PC-9 (cell line): ENCODE results near the gene CST4. TPM values are rescaled to one million over a fixed set of nuclear protein-coding genes. Genes with fewer than 3 reads are reported as not detected.
A peak's percentile ranks its signal among the peaks of the same experiment; 100 is the strongest.

Source experiments
- BruUV-seq: library from RNA; stranded (reverse); fragments of 400-500 nt; replicated peaks from 2 replicates; lab custom pipeline; 2021; lab: Mats Ljungman, UMichigan
- CTCF ChIA-PET: fragments of 300-600 bp; sonication (Branson Sonifier 250); formaldehyde crosslinking; loops from one replicate; lab custom pipeline; 2022; ENCODE audit warnings: antibody characterized with exemption; lab: Charles Lee
- POLR2A ChIA-PET: fragments of 300-600 bp; sonication (Branson Sonifier 250); formaldehyde crosslinking; loops from one replicate; lab custom pipeline; 2022; ENCODE audit warnings: antibody characterized with exemption; ENCODE audit not compliant: unreplicated experiment; lab: Charles Lee
- DNase-seq, 2 experiments: peaks; one replicate each; pipeline versions ENCODE4 v3.0.0 to v3.0.0-alpha.2; 2015 to 2022; ENCODE audit warnings: mixed read lengths in 1 of 2
- H2AFZ ChIP-seq: fragments of 200-600 bp; sonication (generic); 2 replicates; pipeline ENCODE4 v1.8.1; 2017; ENCODE audit warnings: antibody characterized with exemption
- H3F3A ChIP-seq: fragments of 200-600 bp; sonication (generic); 2 replicates; pipeline ENCODE4 v1.8.1; 2017; ENCODE audit warnings: antibody characterized with exemption, mild to moderate bottlenecking, low read depth; ENCODE audit not compliant: insufficient read depth
- H3K27ac ChIP-seq: fragments of 200-600 bp; sonication (generic); 2 replicates; pipeline ENCODE4 v1.6.1; 2016; ENCODE audit warnings: mixed run types
- H3K27me3 ChIP-seq: fragments of 200-600 bp; sonication (generic); 2 replicates; pipeline ENCODE4 v1.6.1; 2016; ENCODE audit warnings: low read depth, mixed run types; ENCODE audit not compliant: insufficient read depth
- H3K36me3 ChIP-seq: fragments of 200-600 bp; sonication (generic); 2 replicates; pipeline ENCODE4 v1.6.1; 2016; ENCODE audit warnings: low read depth, mixed run types
- H3K4me1 ChIP-seq: fragments of 200-600 bp; sonication (generic); replicated peaks from 2 replicates; pipeline ENCODE4 v1.6.1; 2016; ENCODE audit warnings: mixed run types; ENCODE audit not compliant: insufficient read depth
- H3K4me2 ChIP-seq: fragments of 200-600 bp; sonication (generic); 2 replicates; pipeline ENCODE4 v1.6.1; 2017; ENCODE audit warnings: mixed run types
- H3K4me3 ChIP-seq: fragments of 200-600 bp; sonication (generic); 2 replicates; pipeline ENCODE4 v1.6.1; 2016; ENCODE audit warnings: mixed run types
- H3K79me2 ChIP-seq: fragments of 200-600 bp; sonication (generic); 2 replicates; pipeline ENCODE4 v1.6.1; 2017; ENCODE audit warnings: low read depth, mixed run types
- H3K9me2 ChIP-seq: fragments of 200-600 bp; sonication (generic); 2 replicates; pipeline ENCODE4 v1.8.1; 2017; ENCODE audit warnings: mild to moderate bottlenecking; ENCODE audit not compliant: insufficient read depth
- H3K9me3 ChIP-seq: fragments of 200-600 bp; sonication (generic); 2 replicates; pipeline ENCODE4 v1.8.1; 2016; ENCODE audit warnings: low read depth; ENCODE audit not compliant: insufficient read depth
- H4K20me1 ChIP-seq: fragments of 200-600 bp; sonication (generic); 2 replicates; pipeline ENCODE4 v1.8.1; 2017; ENCODE audit not compliant: insufficient read depth
- CTCF ChIP-seq: fragments of 200-600 bp; sonication (generic); conservative IDR thresholded peaks from 2 replicates; pipeline ENCODE4 v1.6.1; 2017; ENCODE audit warnings: mixed run types, antibody characterized with exemption, mild to moderate bottlenecking, moderate library complexity
- EZH2 ChIP-seq: fragments of 200-600 bp; sonication (generic); IDR thresholded peaks from 2 replicates; pipeline ENCODE4 v1.8.0; 2017; ENCODE audit warnings: antibody characterized with exemption, low read depth
- intact Hi-C: fragments of 100-400 bp; cut with micrococcal nuclease; formaldehyde crosslinking; loops from one replicate; pipeline ENCODE4 v1.10.0; 2022; ENCODE audit not compliant: unreplicated experiment
- total RNA-seq: library from RNA; stranded (reverse); gene quantifications from 2 replicates; pipeline ENCODE4 v1.2.3, GENCODE V29; 2021

CST4 gene
- total RNA-seq, 1 experiment from 2014 or later, result not detected

GRCh38 chr20:23641936-23642751, 46.7 kb downstream of the CST4 start:
- H3K79me2 ChIP-seq, result peaks cover 5% of the 10 kb centered on the region
- TF ChIP-seq EZH2 (no peak), CTCF (no peak)
- H3K9me3 ChIP-seq, result no peaks in the 10 kb centered on the region
- H3K9me2 ChIP-seq, result no peaks in the 10 kb centered on the region
- POLR2A ChIA-PET, result no interaction called here
- H3K4me2 ChIP-seq, result peak overlapping the region; percentile 43
- intact Hi-C loops, result loop anchor here (5.0 to 10.0 kb wide), 2 partner anchors 35 to 453 kb away; partner anchors contain the start of gene CST9
- no peak overlapping the region for H3K4me3 ChIP-seq
- peak; percentile 64 to 97 for DNase-seq
- H3F3A ChIP-seq, result peaks cover 49% of the 10 kb centered on the region
- H4K20me1 ChIP-seq, result no peaks in the 10 kb centered on the region
- CTCF ChIA-PET, result no interaction called here
- peak overlapping the region; percentile 78 for H3K27ac ChIP-seq
- H3K36me3 ChIP-seq, result no peaks in the 10 kb centered on the region
- no peaks in the 10 kb centered on the region for H3K27me3 ChIP-seq
- no peak overlapping the region for H2AFZ ChIP-seq
- BruUV-seq, result no TSS peak
- peaks cover 66% of the 10 kb centered on the region for H3K4me1 ChIP-seq

- Histone ChIP-seq H3K4me2 (0 out of 2 replicates have a peak overlapping the region, but pooled peaks have one; percentile 43), H3K4me1 (peaks cover 64% of the 10 kb centered on the region), H3K9me2 (no peaks in the 10 kb centered on the region), H3K27ac (peak overlapping the region; percentile 78), H3K27me3 (no peaks in the 10 kb centered on the region), H2AFZ (no peak overlapping the region), H3K79me2 (peaks cover 17% of the 10 kb centered on the region), H3F3A (peaks cover 41% of the 10 kb centered on the region), H3K36me3 (no peaks in the 10 kb centered on the region), H4K20me1 (no peaks in the 10 kb centered on the region), H3K4me3 (no peak overlapping the region), H3K9me3 (no peaks in the 10 kb centered on the region)
- no peak for TF ChIP-seq EZH2
- no peak for TF ChIP-seq CTCF
- POLR2A ChIA-PET, result no interaction called here
- intact Hi-C loops, result loop anchor here (5.0 to 10.0 kb wide), 2 partner anchors 34 to 454 kb away; partner anchors contain the start of gene CST9
- CTCF ChIA-PET, result no interaction called here
- DNase-seq, result no peak
- BruUV-seq, result no TSS peak
These were observed 47.9 kb downstream of the CST4 start for GRCh38 chr20:23640671-23641667.

- ChIA-PET POLR2A (no interaction called here), CTCF (no interaction called here)
- Histone ChIP-seq H3K4me2 (peak overlapping the region; percentile 24; the same call in 1 of the 2 replicates), H2AFZ (no peak overlapping the region), H3K27me3 (no peaks in the 10 kb centered on the region), H4K20me1 (no peaks in the 10 kb centered on the region), H3K9me3 (no peaks in the 10 kb centered on the region), H3K27ac (no peak overlapping the region), H3K4me3 (no peak overlapping the region), H3K9me2 (no peaks in the 10 kb centered on the region), H3K4me1 (peaks cover 70% of the 10 kb centered on the region), H3F3A (peaks cover 41% of the 10 kb centered on the region), H3K79me2 (peaks cover 24% of the 10 kb centered on the region), H3K36me3 (no peaks in the 10 kb centered on the region)
- no peak for TF ChIP-seq CTCF
- TF ChIP-seq EZH2, result no peak
- intact Hi-C loops, result loop anchor here (5.0 to 10.0 kb wide), 2 partner anchors 33 to 455 kb away; partner anchors contain the start of gene CST9
- no TSS peak for BruUV-seq
- no peak for DNase-seq
These were observed 48.7 kb downstream of the CST4 start for GRCh38 chr20:23640018-23640601.
